H7 (cell line): ENCODE measurements around the gene PGBD2. TPM values are rescaled to one million over a fixed set of nuclear protein-coding genes. Genes with fewer than 3 reads are reported as not detected.

Experiments
- DNase-seq: peaks from one replicate; pipeline ENCODE4 v3.0.0; 2012
- H3K27me3 ChIP-seq: 2 replicates; pipeline ENCODE4 v1.6.0; 2011; ENCODE audit warnings: mild to moderate bottlenecking, low read length; ENCODE audit not compliant: control insufficient read depth, insufficient read depth
- H3K36me3 ChIP-seq: replicated peaks from 2 replicates; pipeline ENCODE4 v1.5.1; 2011; ENCODE audit warnings: low read length; ENCODE audit not compliant: control insufficient read depth, insufficient read depth
- H3K4me3 ChIP-seq: 2 replicates; pipeline ENCODE4 v1.5.1; 2011; ENCODE audit warnings: low read depth, mild to moderate bottlenecking, control low read depth, low read length, moderate library complexity; ENCODE audit not compliant: insufficient read depth
- total RNA-seq: library from RNA; depleted of rRNA; stranded (reverse); fragments of >200 nt; shearing (Covaris generic); gene quantifications from 2 replicates; pipeline ENCODE4 v1.2.3, GENCODE V29; 2014; rRNA removed

The PGBD2 gene
- 3.4 and 3.6 TPM in 2 replicates for total RNA-seq

DNA sequence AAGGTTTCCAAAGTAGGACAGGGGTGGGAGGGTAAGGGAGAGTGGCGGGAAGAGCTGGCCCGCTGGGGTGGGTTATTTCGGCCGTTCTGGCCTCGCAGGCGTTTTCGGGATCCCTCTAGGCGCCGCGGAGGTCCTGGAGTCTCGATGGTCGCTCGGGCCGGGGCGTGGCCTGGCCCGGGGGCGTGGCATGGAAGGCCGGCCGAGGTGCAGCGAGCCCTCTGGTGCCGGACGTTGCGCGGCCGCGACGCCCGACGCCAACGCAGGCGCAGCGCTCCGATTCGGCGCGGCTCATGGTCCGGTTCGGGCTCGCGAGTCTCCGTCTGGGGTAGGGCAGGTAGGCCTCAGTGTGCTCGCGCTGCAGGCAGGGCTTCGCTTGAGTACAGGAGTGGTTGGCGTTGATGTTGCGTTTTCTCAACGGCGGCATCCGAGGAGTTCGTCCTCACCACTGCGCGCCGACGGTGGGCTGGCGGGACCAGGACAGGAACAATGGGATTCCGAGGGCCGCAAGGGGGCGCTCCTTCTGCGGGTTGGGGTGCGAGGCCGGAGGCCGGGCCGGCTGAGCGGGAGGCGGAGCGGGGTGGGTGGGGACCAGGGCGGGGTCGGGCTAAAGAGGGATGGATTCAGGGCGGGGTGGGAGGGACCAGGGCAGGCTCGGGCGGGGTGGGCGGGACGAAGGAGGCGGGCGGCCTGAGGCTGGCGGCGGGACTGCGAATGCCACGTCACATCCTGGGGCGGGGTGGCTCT, at the start of gene PGBD2:
PGBD2 (plus strand) TSS at position 227 of the 744 bp plus-strand sequence. CDS start 7,628 bp downstream, outside the sequence.
- Histone ChIP-seq H3K27me3 (no peaks in the 10 kb centered on the region), H3K4me3 (peak within 1 kb of the TSS; percentile 83), H3K36me3 (no peaks in the 10 kb centered on the region)
- DNase-seq: peak; percentile 99

GRCh38 chr1:248857201-248857600, 48.8 kb upstream of the PGBD2 start:
- Histone ChIP-seq H3K27me3 (peaks cover 13% of the 10 kb centered on the region), H3K36me3 (peaks cover 22% of the 10 kb centered on the region), H3K4me3 (no peak overlapping the region)
- DNase-seq: peak; percentile 56

DNA sequence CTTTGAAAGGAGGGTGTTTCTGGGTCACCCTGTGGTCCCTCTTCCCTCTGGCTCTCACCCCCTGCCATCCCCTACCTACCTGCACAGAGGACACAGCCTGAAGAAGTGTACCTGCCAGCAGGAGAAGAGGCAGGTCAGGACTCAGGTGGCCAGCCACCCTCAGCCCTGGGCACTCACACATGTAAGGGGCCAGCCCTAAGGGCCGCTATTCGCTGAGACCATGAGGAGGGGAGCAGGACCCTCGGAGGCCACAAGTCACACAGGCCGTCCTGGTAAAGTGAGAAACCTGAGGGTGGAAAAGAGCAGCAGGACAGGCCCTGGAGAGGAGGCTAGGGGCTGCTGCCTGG, 48.3 kb upstream of the PGBD2 start:
- H3K4me3 ChIP-seq: peak overlapping the region; percentile 91
- no peak for DNase-seq
- peaks cover 17% of the 10 kb centered on the region for H3K27me3 ChIP-seq
- H3K36me3 ChIP-seq: peaks cover 22% of the 10 kb centered on the region

- H3K27me3 ChIP-seq: peaks cover 23% of the 10 kb centered on the region
- H3K4me3 ChIP-seq: peak overlapping the region; percentile 91
- peaks cover 19% of the 10 kb centered on the region for H3K36me3 ChIP-seq
- peak; percentile 93 for DNase-seq
Measured at GRCh38 chr1:248858096-248858890, 47.7 kb upstream of the PGBD2 start.

- peak; percentile 99 for DNase-seq
- Histone ChIP-seq H3K36me3 (peaks cover 13% of the 10 kb centered on the region), H3K27me3 (peaks cover 32% of the 10 kb centered on the region), H3K4me3 (peak within 1 kb of the TSS; percentile 91)
Measured at GRCh38 chr1:248858891-248859889, 46.8 kb upstream of the PGBD2 start, which contains the start of gene ZNF692. Gene ZNF692, minus strand, starts transcription at chr1:248859085. Its CDS starts 776 bp downstream, at chr1:248858309.

DNA sequence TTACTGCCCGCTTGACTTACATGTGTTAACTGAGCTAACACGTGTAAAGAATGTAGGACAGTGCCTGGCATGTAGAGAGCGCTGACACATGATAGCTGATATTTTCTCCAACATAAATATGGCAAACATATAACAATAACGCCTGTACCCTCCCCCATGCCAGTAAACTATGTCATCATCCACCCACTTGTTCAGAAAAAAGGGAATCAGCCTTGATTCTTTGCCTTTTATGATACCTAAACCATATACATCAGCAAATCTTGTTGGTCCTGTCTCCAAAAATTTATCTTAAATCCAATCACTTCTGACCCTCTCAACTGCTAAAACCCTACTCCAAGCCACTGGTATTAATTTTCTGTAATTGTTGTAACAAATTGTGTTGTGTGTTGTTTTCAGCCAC, 46.0 kb upstream of the PGBD2 start:
- Histone ChIP-seq H3K4me3 (no peak overlapping the region), H3K36me3 (peaks cover 7% of the 10 kb centered on the region), H3K27me3 (peaks cover 40% of the 10 kb centered on the region)
- no peak for DNase-seq

GRCh38 chr1:248861616-248862015, 44.4 kb upstream of the PGBD2 start:
- Histone ChIP-seq H3K36me3 (no peaks in the 10 kb centered on the region), H3K27me3 (peaks cover 44% of the 10 kb centered on the region), H3K4me3 (no peak overlapping the region)
- DNase-seq: no peak

DNA sequence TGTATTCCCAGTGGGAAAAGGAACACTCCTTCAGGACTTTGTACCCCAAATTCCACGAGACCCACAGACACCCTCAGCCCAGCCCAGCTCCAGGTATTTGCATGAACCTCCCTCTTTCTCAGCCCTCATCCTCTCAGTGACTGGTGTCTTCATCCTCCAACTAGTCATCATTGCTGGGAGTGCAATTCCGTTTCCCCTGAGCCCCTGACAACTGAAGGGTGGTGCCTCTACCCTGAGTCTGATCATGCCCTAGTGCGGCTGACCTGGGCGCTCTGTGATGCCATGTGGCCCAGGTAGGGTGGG, 43.4 kb upstream of the PGBD2 start:
- H3K4me3 ChIP-seq: peak overlapping the region; percentile 86
- H3K27me3 ChIP-seq: peaks cover 44% of the 10 kb centered on the region

DNA sequence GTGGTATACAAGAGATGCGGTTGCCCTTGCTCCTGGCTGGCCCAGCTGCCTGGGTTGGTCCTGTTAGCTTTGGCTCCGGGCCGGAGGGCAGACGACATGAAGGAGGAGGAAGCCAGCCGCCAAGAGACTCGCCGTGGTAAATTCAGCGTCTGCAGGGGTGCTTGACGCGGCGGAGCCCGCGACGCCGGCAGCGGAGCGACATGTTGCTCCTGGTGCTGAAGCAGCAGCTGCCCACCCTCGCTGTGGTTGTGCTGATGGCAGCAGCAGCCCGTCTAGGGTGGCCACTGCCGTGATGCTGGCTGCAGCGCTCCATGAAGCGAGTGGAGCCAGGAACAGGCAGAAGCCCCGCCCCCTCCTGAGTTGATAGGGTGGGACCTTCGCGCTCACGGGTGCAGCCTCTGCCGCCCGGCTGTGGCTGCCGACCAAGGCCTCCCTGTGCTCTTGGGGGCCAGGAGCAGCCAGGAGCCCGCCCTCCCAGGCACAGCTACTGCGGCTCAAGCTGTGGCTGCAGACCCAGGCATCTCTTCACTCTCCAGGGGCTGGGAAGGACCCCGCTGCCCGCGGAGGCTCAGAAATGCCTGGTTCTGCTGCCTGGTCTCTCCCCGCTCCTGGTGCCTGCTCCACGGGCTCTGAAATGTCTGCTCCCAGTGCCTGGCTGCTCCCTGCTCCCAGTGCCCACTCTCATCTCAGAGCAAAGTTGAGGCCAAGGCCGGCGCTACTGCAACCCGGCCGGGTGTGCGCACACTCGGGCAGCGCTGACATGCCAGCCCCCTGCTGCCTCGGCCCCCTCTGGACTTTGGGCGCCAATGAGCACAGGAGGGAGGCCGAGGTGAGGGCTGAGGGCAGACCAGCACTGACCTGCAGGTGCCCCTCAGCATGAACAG, 42.8 kb upstream of the PGBD2 start:
- H3K36me3 ChIP-seq: no peaks in the 10 kb centered on the region
- DNase-seq: peak; percentile 87
- peaks cover 43% of the 10 kb centered on the region for H3K27me3 ChIP-seq
- H3K4me3 ChIP-seq: peak overlapping the region; percentile 86

More for the DNA sequence above, 43.4 kb upstream of the PGBD2 start:
- no peak for DNase-seq
- H3K36me3 ChIP-seq: no peaks in the 10 kb centered on the region

DNA sequence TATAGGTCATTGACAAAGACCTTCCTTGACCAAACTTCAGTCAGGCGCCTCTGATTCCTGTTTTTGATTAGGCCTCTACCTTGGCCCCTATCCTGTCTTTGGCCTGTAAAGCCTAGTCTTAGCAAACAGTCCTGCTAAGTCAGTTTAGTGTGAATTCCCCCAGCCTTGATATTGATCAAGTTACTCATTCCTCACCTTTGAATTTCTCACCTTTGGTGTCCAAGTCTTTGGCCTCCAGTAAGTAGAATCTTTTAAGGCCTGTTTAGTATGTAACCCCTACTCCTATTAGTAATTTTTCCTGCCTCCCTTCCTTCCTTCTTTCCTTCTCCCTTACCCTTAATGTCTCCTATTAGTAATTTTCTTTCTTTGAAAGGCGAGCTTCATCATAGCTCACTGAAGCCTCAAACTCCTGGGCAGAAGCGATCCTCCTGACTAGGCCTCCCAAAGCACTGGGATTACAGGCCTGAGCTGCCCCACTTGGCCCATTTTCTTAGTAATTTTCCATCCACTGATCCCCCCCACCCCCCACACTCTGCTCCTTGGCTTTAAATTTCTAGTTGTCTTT, 34.1 kb upstream of the PGBD2 start:
- Histone ChIP-seq H3K4me3 (peak overlapping the region; percentile 94; the same call in 1 of the 2 replicates), H3K36me3 (no peaks in the 10 kb centered on the region), H3K27me3 (no peaks in the 10 kb centered on the region)
- DNase-seq: no peak

GRCh38 chr1:248872752-248873408, 33.2 kb upstream of the PGBD2 start:
- Histone ChIP-seq H3K36me3 (no peaks in the 10 kb centered on the region), H3K4me3 (peak overlapping the region; percentile 94), H3K27me3 (no peaks in the 10 kb centered on the region)
- DNase-seq: peak; percentile 84

- Histone ChIP-seq H3K27me3 (no peaks in the 10 kb centered on the region), H3K36me3 (no peaks in the 10 kb centered on the region), H3K4me3 (peak overlapping the region; percentile 94)
- peak; percentile 85 for DNase-seq
Measured at GRCh38 chr1:248873409-248873992, 32.5 kb upstream of the PGBD2 start.
